ENCODE measurements around the gene SETD3.

The SETD3 gene

GRCh38 chr14:99401621-99402284, 78.9 kb downstream of the SETD3 start:
- Histone ChIP-seq H3K4me3 (ENCODE audit: low read depth in 1 of 2, low read length in 2 of 2) (no peak overlapping the region), H3K36me3 (ENCODE audit: control insufficient read depth in 1 of 2, insufficient read depth in 2 of 2, low read length in 2 of 2) (peaks cover 47 to 65% of the 10 kb centered on the region in 2 donors), H3K27ac (ENCODE audit: low read length) (no peak overlapping the region), H3K4me1 (ENCODE audit: control insufficient read depth in 1 of 2, insufficient read depth in 2 of 2, low read length in 2 of 2) (peaks cover 0 to 4% of the 10 kb centered on the region in 2 donors), H3K27me3 (ENCODE audit: low read depth, low read length) (no peaks in the 10 kb centered on the region), H3K9me3 (ENCODE audit: control insufficient read depth in 1 of 2, low read length in 2 of 2) (no peaks in the 10 kb centered on the region)

GRCh38 chr14:99401211-99401610, 79.4 kb downstream of the SETD3 start:
- Histone ChIP-seq H3K36me3 (ENCODE audit: control insufficient read depth in 1 of 2, insufficient read depth in 2 of 2, low read length in 2 of 2) (peaks cover 44 to 66% of the 10 kb centered on the region in 2 donors), H3K27me3 (ENCODE audit: low read depth, low read length) (no peaks in the 10 kb centered on the region), H3K4me1 (ENCODE audit: control insufficient read depth in 1 of 2, insufficient read depth in 2 of 2, low read length in 2 of 2) (peaks cover 0 to 4% of the 10 kb centered on the region in 2 donors), H3K9me3 (ENCODE audit: control insufficient read depth in 1 of 2, low read length in 2 of 2) (no peaks in the 10 kb centered on the region), H3K4me3 (ENCODE audit: low read depth in 1 of 2, low read length in 2 of 2) (no peak overlapping the region), H3K27ac (ENCODE audit: low read length) (no peak overlapping the region)

- Histone ChIP-seq H3K4me3 (ENCODE audit: low read depth in 1 of 2, low read length in 2 of 2) (no peak overlapping the region), H3K4me1 (ENCODE audit: control insufficient read depth in 1 of 2, insufficient read depth in 2 of 2, low read length in 2 of 2) (peaks cover 0 to 4% of the 10 kb centered on the region in 2 donors), H3K27me3 (ENCODE audit: low read depth, low read length) (no peaks in the 10 kb centered on the region), H3K27ac (ENCODE audit: low read length) (no peak overlapping the region), H3K9me3 (ENCODE audit: control insufficient read depth in 1 of 2, low read length in 2 of 2) (no peaks in the 10 kb centered on the region), H3K36me3 (ENCODE audit: control insufficient read depth in 1 of 2, insufficient read depth in 2 of 2, low read length in 2 of 2) (peaks cover 26 to 59% of the 10 kb centered on the region in 2 donors)
These were observed 83.0 kb downstream of the SETD3 start for GRCh38 chr14:99397698-99398097.

GRCh38 chr14:99395909-99396530, 84.6 kb downstream of the SETD3 start:
- Histone ChIP-seq H3K27me3 (ENCODE audit: low read depth, low read length) (no peaks in the 10 kb centered on the region), H3K4me1 (ENCODE audit: control insufficient read depth in 1 of 2, insufficient read depth in 2 of 2, low read length in 2 of 2) (no peaks in the 10 kb centered on the region), H3K36me3 (ENCODE audit: control insufficient read depth in 1 of 2, insufficient read depth in 2 of 2, low read length in 2 of 2) (peaks cover 23 to 53% of the 10 kb centered on the region in 2 donors), H3K9me3 (ENCODE audit: control insufficient read depth in 1 of 2, low read length in 2 of 2) (no peaks in the 10 kb centered on the region), H3K4me3 (ENCODE audit: low read depth in 1 of 2, low read length in 2 of 2) (no peak overlapping the region), H3K27ac (ENCODE audit: low read length) (no peak overlapping the region)

GRCh38 chr14:99394602-99395156, 86.0 kb downstream of the SETD3 start:
- H3K36me3 ChIP-seq (ENCODE audit: control insufficient read depth in 1 of 2, insufficient read depth in 2 of 2, low read length in 2 of 2), result peaks cover 17 to 47% of the 10 kb centered on the region in 2 donors
- H3K9me3 ChIP-seq (ENCODE audit: control insufficient read depth in 1 of 2, low read length in 2 of 2), result no peaks in the 10 kb centered on the region
- no peak overlapping the region for H3K27ac ChIP-seq (ENCODE audit: low read length)
- no peaks in the 10 kb centered on the region for H3K4me1 ChIP-seq (ENCODE audit: control insufficient read depth in 1 of 2, insufficient read depth in 2 of 2, low read length in 2 of 2)
- no peaks in the 10 kb centered on the region for H3K27me3 ChIP-seq (ENCODE audit: low read depth, low read length)
- no peak overlapping the region for H3K4me3 ChIP-seq (ENCODE audit: low read depth in 1 of 2, low read length in 2 of 2)

GRCh38 chr14:99393059-99393655, 87.5 kb downstream of the SETD3 start:
- no peaks in the 10 kb centered on the region for H3K27me3 ChIP-seq (ENCODE audit: low read depth, low read length)
- no peaks in the 10 kb centered on the region for H3K4me1 ChIP-seq (ENCODE audit: control insufficient read depth in 1 of 2, insufficient read depth in 2 of 2, low read length in 2 of 2)
- H3K27ac ChIP-seq (ENCODE audit: low read length), result no peak overlapping the region
- no peaks in the 10 kb centered on the region for H3K9me3 ChIP-seq (ENCODE audit: control insufficient read depth in 1 of 2, low read length in 2 of 2)
- peaks cover 5 to 34% of the 10 kb centered on the region in 2 donors for H3K36me3 ChIP-seq (ENCODE audit: control insufficient read depth in 1 of 2, insufficient read depth in 2 of 2, low read length in 2 of 2)
- no peak overlapping the region for H3K4me3 ChIP-seq (ENCODE audit: low read depth in 1 of 2, low read length in 2 of 2)

GRCh38 chr14:99391671-99392070, 89.0 kb downstream of the SETD3 start:
- Histone ChIP-seq H3K36me3 (ENCODE audit: control insufficient read depth in 1 of 2, insufficient read depth in 2 of 2, low read length in 2 of 2) (peaks cover 3 to 24% of the 10 kb centered on the region in 2 donors), H3K27ac (ENCODE audit: low read length) (no peak overlapping the region), H3K27me3 (ENCODE audit: low read depth, low read length) (no peaks in the 10 kb centered on the region), H3K9me3 (ENCODE audit: control insufficient read depth in 1 of 2, low read length in 2 of 2) (no peaks in the 10 kb centered on the region), H3K4me3 (ENCODE audit: low read depth in 1 of 2, low read length in 2 of 2) (no peak overlapping the region), H3K4me1 (ENCODE audit: control insufficient read depth in 1 of 2, insufficient read depth in 2 of 2, low read length in 2 of 2) (peaks cover 0 to 3% of the 10 kb centered on the region in 2 donors)

- Histone ChIP-seq H3K4me3 (ENCODE audit: low read depth in 1 of 2, low read length in 2 of 2) (no peak overlapping the region), H3K27me3 (ENCODE audit: low read depth, low read length) (no peaks in the 10 kb centered on the region), H3K9me3 (ENCODE audit: control insufficient read depth in 1 of 2, low read length in 2 of 2) (no peaks in the 10 kb centered on the region), H3K27ac (ENCODE audit: low read length) (no peak overlapping the region), H3K36me3 (ENCODE audit: control insufficient read depth in 1 of 2, insufficient read depth in 2 of 2, low read length in 2 of 2) (peaks cover 0 to 7% of the 10 kb centered on the region in 2 donors), H3K4me1 (ENCODE audit: control insufficient read depth in 1 of 2, insufficient read depth in 2 of 2, low read length in 2 of 2) (peaks cover 0 to 3% of the 10 kb centered on the region in 2 donors)
These were observed 91.4 kb downstream of the SETD3 start for GRCh38 chr14:99389174-99389826.

GRCh38 chr14:99388286-99388685, 92.4 kb downstream of the SETD3 start:
- Histone ChIP-seq H3K27me3 (ENCODE audit: low read depth, low read length) (no peaks in the 10 kb centered on the region), H3K4me1 (ENCODE audit: control insufficient read depth in 1 of 2, insufficient read depth in 2 of 2, low read length in 2 of 2) (peaks cover 0 to 3% of the 10 kb centered on the region in 2 donors), H3K27ac (ENCODE audit: low read length) (no peak overlapping the region), H3K36me3 (ENCODE audit: control insufficient read depth in 1 of 2, insufficient read depth in 2 of 2, low read length in 2 of 2) (no peaks in the 10 kb centered on the region), H3K4me3 (ENCODE audit: low read depth in 1 of 2, low read length in 2 of 2) (no peak overlapping the region), H3K9me3 (ENCODE audit: control insufficient read depth in 1 of 2, low read length in 2 of 2) (no peaks in the 10 kb centered on the region)

- no peaks in the 10 kb centered on the region for H3K9me3 ChIP-seq (ENCODE audit: control insufficient read depth in 1 of 2, low read length in 2 of 2)
- no peaks in the 10 kb centered on the region for H3K27me3 ChIP-seq (ENCODE audit: low read depth, low read length)
- H3K4me1 ChIP-seq (ENCODE audit: control insufficient read depth in 1 of 2, insufficient read depth in 2 of 2, low read length in 2 of 2), result peaks cover 0 to 3% of the 10 kb centered on the region in 2 donors
- H3K36me3 ChIP-seq (ENCODE audit: control insufficient read depth in 1 of 2, insufficient read depth in 2 of 2, low read length in 2 of 2), result no peaks in the 10 kb centered on the region
- no peak overlapping the region for H3K27ac ChIP-seq (ENCODE audit: low read length)
- no peak overlapping the region for H3K4me3 ChIP-seq (ENCODE audit: low read depth in 1 of 2, low read length in 2 of 2)
These were observed 92.8 kb downstream of the SETD3 start for GRCh38 chr14:99387880-99388279.

Measured in muscle layer of duodenum (tissue), 2 donors.